Liver (tissue), 9 donors: Measurements from ENCODE around the gene SCAI. TPM values are rescaled to one million over a fixed set of nuclear protein-coding genes. Genes with fewer than 3 reads are reported as not detected.

ENCODE experiments used
- DNase-seq: peaks from one replicate; pipeline ENCODE4 v3.0.0-alpha.2; 2017; ENCODE audit warnings: low spot score
- H3K27ac ChIP-seq, 2 donors: one replicate each; pipeline ENCODE4 v1.7.0; 2013; ENCODE audit warnings: inconsistent platforms in 2 of 2, low read length in 2 of 2, control low read depth in 1 of 2, low read depth in 1 of 2, mild to moderate bottlenecking in 1 of 2
- H3K27me3 ChIP-seq, 4 donors: one replicate each; pipeline versions ENCODE4 v1.6.1 to v1.7.0; 2013; ENCODE audit warnings: low read length in 3 of 4, inconsistent platforms in 1 of 4, mild to moderate bottlenecking in 1 of 4, moderate library complexity in 1 of 4; ENCODE audit not compliant: control insufficient read depth in 4 of 4, insufficient read depth in 4 of 4
- H3K36me3 ChIP-seq, 4 donors: one replicate each; pipeline versions ENCODE4 v1.6.1 to v1.7.0; 2013; ENCODE audit warnings: low read length in 3 of 4, mild to moderate bottlenecking in 3 of 4, low read depth in 1 of 4, moderate library complexity in 1 of 4; ENCODE audit not compliant: control insufficient read depth in 4 of 4, insufficient read depth in 3 of 4
- H3K4me1 ChIP-seq, 4 donors: one replicate each; pipeline versions ENCODE4 v1.6.1 to v1.7.0; 2013; ENCODE audit warnings: low read length in 3 of 4, mild to moderate bottlenecking in 3 of 4, moderate library complexity in 1 of 4; ENCODE audit not compliant: control insufficient read depth in 4 of 4, insufficient read depth in 4 of 4
- H3K4me3 ChIP-seq, 3 donors: one replicate each; pipeline versions ENCODE4 v1.6.1 to v1.7.0; 2013; ENCODE audit warnings: low read length in 3 of 3, control low read depth in 1 of 3, low read depth in 1 of 3, mild to moderate bottlenecking in 1 of 3
- H3K9ac ChIP-seq, 2 donors: one replicate each; pipeline ENCODE4 v1.7.0; 2013; ENCODE audit warnings: low read length in 2 of 2, mild to moderate bottlenecking in 2 of 2, moderate library complexity in 2 of 2, control low read depth in 1 of 2, low read depth in 1 of 2
- H3K9me3 ChIP-seq, 4 donors: one replicate each; pipeline versions ENCODE4 v1.6.1 to v1.7.0; 2013; ENCODE audit warnings: low read length in 3 of 4; ENCODE audit not compliant: control insufficient read depth in 4 of 4
- CTCF ChIP-seq: fragments of 150-350 bp; IDR thresholded peaks from 2 replicates; pipeline ENCODE4 v1.5.1; 2017; ENCODE audit warnings: improper control_type of control experiment, low read depth, low read length; ENCODE audit not compliant: missing input control
- EGR1 ChIP-seq, 2 donors: IDR thresholded peaks; 2 replicates each; pipeline ENCODE4 v1.6.1; 2016 to 2018; ENCODE audit warnings: antibody characterized with exemption in 2 of 2, low read depth in 2 of 2
- FOXA1 ChIP-seq: IDR thresholded peaks from 2 replicates; pipeline ENCODE4 v1.6.1; 2016; ENCODE audit warnings: antibody characterized with exemption
- GABPA ChIP-seq, 2 donors: IDR thresholded peaks in 1 of 2; conservative IDR thresholded peaks in 1 of 2; 2 replicates each; pipeline ENCODE4 v1.6.1; 2016; ENCODE audit warnings: antibody characterized with exemption in 2 of 2, mild to moderate bottlenecking in 1 of 2, moderate library complexity in 1 of 2
- HNF4A ChIP-seq, 2 donors: conservative IDR thresholded peaks; 2 replicates each; pipeline ENCODE4 v1.6.1; 2016; ENCODE audit warnings: antibody characterized with exemption in 2 of 2, mild to moderate bottlenecking in 2 of 2
- HNF4G ChIP-seq: IDR thresholded peaks from 2 replicates; pipeline ENCODE4 v1.6.1; 2016; ENCODE audit warnings: antibody characterized with exemption
- JUND ChIP-seq, 2 donors: IDR thresholded peaks; 2 replicates each; pipeline ENCODE4 v1.6.1; 2016; ENCODE audit warnings: antibody characterized with exemption in 2 of 2
- NR2F2 ChIP-seq: IDR thresholded peaks from 2 replicates; pipeline ENCODE4 v1.6.1; 2016; ENCODE audit warnings: antibody characterized with exemption
- RAD21 ChIP-seq, 2 donors: IDR thresholded peaks; 2 replicates each; pipeline ENCODE4 v1.6.1; 2016; ENCODE audit warnings: antibody characterized with exemption in 2 of 2, mild to moderate bottlenecking in 2 of 2
- REST ChIP-seq: IDR thresholded peaks from 2 replicates; pipeline ENCODE4 v1.6.1; 2016; ENCODE audit warnings: antibody characterized with exemption, mild to moderate bottlenecking
- RXRA ChIP-seq, 2 donors: IDR thresholded peaks; 2 replicates each; pipeline ENCODE4 v1.6.1; 2017 to 2018; ENCODE audit warnings: antibody characterized with exemption in 2 of 2, mild to moderate bottlenecking in 1 of 2
- TAF1 ChIP-seq: conservative IDR thresholded peaks from 2 replicates; pipeline ENCODE4 v1.6.1; 2016; ENCODE audit warnings: antibody characterized with exemption, mild to moderate bottlenecking
- YY1 ChIP-seq: IDR thresholded peaks from 2 replicates; pipeline ENCODE4 v1.6.1; 2016; ENCODE audit warnings: antibody characterized with exemption, mild to moderate bottlenecking
- ZBTB33 ChIP-seq: IDR thresholded peaks from 2 replicates; pipeline ENCODE4 v1.6.1; 2016; ENCODE audit warnings: antibody characterized with exemption
- WGBS: extraction: QIAGEN DNeasy Blood & Tissue Kit; methylation state at CpG from one replicate; pipeline ENCODE4 v1.1.7; 2013; 5-methylcytosine and 5-hydroxymethylcytosine counted together
- polyA plus RNA-seq, 2 donors: library from polyadenylated mRNA; stranded (reverse) in 1 of 2; unstranded in 1 of 2; fragments of 200-250 nt in 1 of 2; fragments of >200 nt in 1 of 2; fragmentation: Nextera tagmentation in 1 of 2; extraction: Ambion mirVana in 1 of 2; gene quantifications; one replicate each; pipeline versions ENCODE4 v1.2.1 to v1.2.3, GENCODE V29; 2013 to 2015
- total RNA-seq, 2 donors: library from RNA; depleted of rRNA; stranded (reverse); fragments of >200 nt; gene quantifications; one replicate each; pipeline ENCODE4 v1.2.3, GENCODE V29; 2014
- TF ChIP-seq, protein P1 (sequence below): IDR thresholded peaks from 2 replicates; pipeline ENCODE4 v1.6.1; 2016; ENCODE audit warnings: antibody characterized with exemption
- TF ChIP-seq, protein P2 (sequence below): IDR thresholded peaks from 2 replicates; pipeline ENCODE4 v1.6.1; 2016; ENCODE audit warnings: antibody characterized with exemption
- donor health status: healthy.
- donor health status: healthy.
- donor health status: healthy.
- donor health status: healthy.
- donor health status: healthy.

SCAI gene
- total and polyA plus RNA-seq, 4 donors = 0.24 to 5.3 (median 1.6) TPM

- TF ChIP-seq RXRA (IDR thresholded peaks at IDR 0.05) (no peak), EGR1 (IDR thresholded peaks at IDR 0.05; ENCODE audit: low read depth in 2 of 2) (no peak), JUND (IDR thresholded peaks at IDR 0.05) (no peak), HNF4G (no peak), FOXA1 (no peak)
Measured at GRCh38 chr9:125126019-125126746, 17.1 kb downstream of the SCAI start (continued).

DNA sequence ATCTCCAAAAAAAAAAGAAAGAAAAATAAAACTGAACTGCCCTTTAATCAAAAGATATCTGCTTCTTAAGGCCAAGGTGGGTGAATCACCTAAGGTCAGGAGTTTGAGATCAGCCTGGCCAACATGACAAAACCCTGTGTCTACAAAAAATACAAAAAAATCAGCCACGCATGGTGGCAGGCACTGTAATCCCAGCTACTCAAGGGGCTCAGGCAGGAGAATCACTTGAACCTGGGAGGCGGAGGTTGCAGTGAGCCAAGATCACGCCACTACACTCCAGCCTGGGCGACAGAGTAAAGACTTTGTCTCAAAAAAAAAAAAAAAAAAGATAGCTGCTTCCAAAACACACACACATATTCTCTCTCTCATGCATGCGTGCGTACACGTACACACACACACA, 17.8 kb downstream of the SCAI start:
- no peak for TF ChIP-seq FOXA1
- no peak for TF ChIP-seq RXRA (IDR thresholded peaks at IDR 0.05)
- TF ChIP-seq GABPA (IDR thresholded peaks at IDR 0.05 in 1 of 2, conservative IDR thresholded peaks at IDR 0.05 in 1 of 2) = no peak
- no peak for TF ChIP-seq NR2F2
- no peak for TF ChIP-seq HNF4A (conservative IDR thresholded peaks at IDR 0.05)
- TF ChIP-seq, protein P1, sequence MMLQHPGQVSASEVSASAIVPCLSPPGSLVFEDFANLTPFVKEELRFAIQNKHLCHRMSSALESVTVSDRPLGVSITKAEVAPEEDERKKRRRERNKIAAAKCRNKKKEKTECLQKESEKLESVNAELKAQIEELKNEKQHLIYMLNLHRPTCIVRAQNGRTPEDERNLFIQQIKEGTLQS = no peak
- no peak for TF ChIP-seq TAF1
- no peak for TF ChIP-seq ZBTB33
- TF ChIP-seq YY1 = no peak
- no peak for TF ChIP-seq EGR1 (IDR thresholded peaks at IDR 0.05; ENCODE audit: low read depth in 2 of 2)
- TF ChIP-seq, protein P2, sequence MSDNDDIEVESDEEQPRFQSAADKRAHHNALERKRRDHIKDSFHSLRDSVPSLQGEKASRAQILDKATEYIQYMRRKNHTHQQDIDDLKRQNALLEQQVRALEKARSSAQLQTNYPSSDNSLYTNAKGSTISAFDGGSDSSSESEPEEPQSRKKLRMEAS = no peak
- TF ChIP-seq REST = no peak
- Histone ChIP-seq H3K9me3 (no peaks in the 10 kb centered on the region), H3K36me3 (no peaks in the 10 kb centered on the region), H3K4me1 (peaks cover 0 to 3% (median 0%) of the 10 kb centered on the region in 4 donors), H3K9ac (no peak overlapping the region), H3K4me3 (no peak overlapping the region), H3K27ac (no peak overlapping the region), H3K27me3 (no peaks in the 10 kb centered on the region)
- WGBS = 92% methylated on average over 7 of the region's 7 CpGs
- no peak for DNase-seq

GRCh38 chr9:125121146-125121545, 22.2 kb downstream of the SCAI start:
- H3K36me3 ChIP-seq = no peaks in the 10 kb centered on the region
- WGBS = 85% methylated on average over 2 of the region's 2 CpGs
- H3K4me1 ChIP-seq = peaks cover 0 to 3% (median 0%) of the 10 kb centered on the region in 4 donors
- DNase-seq = no peak
- H3K4me3 ChIP-seq = no peak overlapping the region
- H3K9me3 ChIP-seq = no peaks in the 10 kb centered on the region
- TF ChIP-seq RAD21 (IDR thresholded peaks at IDR 0.05) (no peak), HNF4G (peak; percentile 24), CTCF (no peak), HNF4A (conservative IDR thresholded peaks at IDR 0.05) (peak; percentile 55 to 57)
- no peak overlapping the region for H3K27ac ChIP-seq
- H3K27me3 ChIP-seq = no peaks in the 10 kb centered on the region
- no peak overlapping the region for H3K9ac ChIP-seq
